AG08396 (cell line): ENCODE data around the gene RYR1.
"Not testable (repeated sequence)": the region's sequence is repeated elsewhere in the genome, so short reads cannot be mapped to it uniquely, and the experiment has no call there.

Experiments used
- DNase-seq: peaks from one replicate; pipeline ENCODE4 v3.0.0; 2012; ENCODE audit warnings: low spot score, mixed read lengths

RYR1 gene

GRCh38 chr19:38538793-38539528 lies 105.5 kb downstream of the RYR1 start:
- DNase-seq: no peak

GRCh38 chr19:38539751-38540150 lies 106.3 kb downstream of the RYR1 start:
- DNase-seq: no peak

GRCh38 chr19:38542040-38542439 lies 108.5 kb downstream of the RYR1 start:
- DNase-seq: no peak

GRCh38 chr19:38543286-38543806 lies 109.9 kb downstream of the RYR1 start:
- DNase-seq: no peak

GRCh38 chr19:38543807-38544568 lies 110.5 kb downstream of the RYR1 start:
- DNase-seq: peak; percentile 92

- DNase-seq: no peak
Observed at GRCh38 chr19:38544569-38545315, 111.3 kb downstream of the RYR1 start.

GRCh38 chr19:38545596-38545995 lies 112.1 kb downstream of the RYR1 start:
- no peak for DNase-seq

GRCh38 chr19:38547421-38547820 lies 113.9 kb downstream of the RYR1 start:
- DNase-seq: no peak

- no peak for DNase-seq
Observed at GRCh38 chr19:38549061-38549460, 115.6 kb downstream of the RYR1 start.

GRCh38 chr19:38549942-38550341 lies 116.5 kb downstream of the RYR1 start:
- no peak for DNase-seq

- DNase-seq: no peak
Observed at GRCh38 chr19:38550376-38550775, 116.9 kb downstream of the RYR1 start.

- no peak for DNase-seq
Observed at GRCh38 chr19:38551450-38551813, 117.9 kb downstream of the RYR1 start.

- not testable (repeated sequence) for DNase-seq
Observed at GRCh38 chr19:38553239-38553638, 119.7 kb downstream of the RYR1 start.

GRCh38 chr19:38554676-38555141 lies 121.2 kb downstream of the RYR1 start:
- DNase-seq: no peak

- no peak for DNase-seq
Observed at GRCh38 chr19:38555200-38555599, 121.7 kb downstream of the RYR1 start.

- DNase-seq: no peak
Observed at GRCh38 chr19:38556521-38557174, 123.2 kb downstream of the RYR1 start.

- no peak for DNase-seq
Observed at GRCh38 chr19:38557205-38557799, 123.8 kb downstream of the RYR1 start.

GRCh38 chr19:38558933-38559332 lies 125.4 kb downstream of the RYR1 start:
- DNase-seq: not testable (repeated sequence)

GRCh38 chr19:38559428-38560401 lies 126.2 kb downstream of the RYR1 start:
- DNase-seq: no peak

- DNase-seq: no peak
Observed at GRCh38 chr19:38561053-38561606, 127.6 kb downstream of the RYR1 start.
